ENCODE data around the gene CCDC57.

GRCh38 chr17:82167028-82167427, 45.6 kb downstream of the CCDC57 start:
- TF ChIP-seq CTCF (IDR thresholded peaks at IDR 0.05) (no peak), POLR2AphosphoS5 (IDR thresholded peaks at IDR 0.05) (no peak)
